ENCODE data around the gene LIPH. TPM values are rescaled to one million over a fixed set of nuclear protein-coding genes. Genes with fewer than 3 reads are reported as not detected.

Gene LIPH
- total RNA-seq, 4 donors from 2014 or later = 0.06 to 0.34 TPM; not detected in 2

DNA sequence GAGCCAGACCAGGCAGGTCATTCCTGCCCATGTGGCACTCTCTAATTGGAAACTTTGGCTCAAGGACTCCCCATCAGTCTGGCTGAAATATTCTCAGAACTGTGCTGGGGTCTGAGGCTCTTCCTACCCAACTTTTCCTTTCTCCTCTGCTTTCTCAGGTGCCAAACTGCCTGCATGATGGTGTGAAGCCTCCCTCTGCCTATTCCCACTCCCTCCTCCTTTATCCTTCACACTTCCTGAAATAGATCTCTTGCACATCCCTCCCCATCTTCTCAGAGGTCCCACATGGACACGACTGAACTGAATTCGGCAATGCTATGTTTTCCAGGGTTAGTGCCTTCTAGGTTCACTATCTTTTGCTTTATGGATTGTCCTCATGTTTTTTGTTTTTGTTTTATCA lies 12.5 kb downstream of the LIPH start:
- Histone ChIP-seq H3K27ac (replicated peaks in 1 of 4) (no peak overlapping the region), H3K4me3 (no peak overlapping the region), H3K9me3 (no peaks in the 10 kb centered on the region), H3K27me3 (peaks cover 0 to 7% (median 0%) of the 10 kb centered on the region in 4 donors), H3K4me1 (no peaks in the 10 kb centered on the region), H3K36me3 (no peaks in the 10 kb centered on the region)
- WGBS = 63% methylated on average over 2 of the region's 2 CpGs
- no peak for DNase-seq (ENCODE audit: extremely low spot score)
- TF ChIP-seq POLR2AphosphoS5 (IDR thresholded peaks at IDR 0.05) (no peak), EP300 (IDR thresholded peaks at IDR 0.05) (no peak), POLR2A (IDR thresholded peaks at IDR 0.05; ENCODE audit: low read depth) (no peak)
- TF ChIP-seq, protein P1, sequence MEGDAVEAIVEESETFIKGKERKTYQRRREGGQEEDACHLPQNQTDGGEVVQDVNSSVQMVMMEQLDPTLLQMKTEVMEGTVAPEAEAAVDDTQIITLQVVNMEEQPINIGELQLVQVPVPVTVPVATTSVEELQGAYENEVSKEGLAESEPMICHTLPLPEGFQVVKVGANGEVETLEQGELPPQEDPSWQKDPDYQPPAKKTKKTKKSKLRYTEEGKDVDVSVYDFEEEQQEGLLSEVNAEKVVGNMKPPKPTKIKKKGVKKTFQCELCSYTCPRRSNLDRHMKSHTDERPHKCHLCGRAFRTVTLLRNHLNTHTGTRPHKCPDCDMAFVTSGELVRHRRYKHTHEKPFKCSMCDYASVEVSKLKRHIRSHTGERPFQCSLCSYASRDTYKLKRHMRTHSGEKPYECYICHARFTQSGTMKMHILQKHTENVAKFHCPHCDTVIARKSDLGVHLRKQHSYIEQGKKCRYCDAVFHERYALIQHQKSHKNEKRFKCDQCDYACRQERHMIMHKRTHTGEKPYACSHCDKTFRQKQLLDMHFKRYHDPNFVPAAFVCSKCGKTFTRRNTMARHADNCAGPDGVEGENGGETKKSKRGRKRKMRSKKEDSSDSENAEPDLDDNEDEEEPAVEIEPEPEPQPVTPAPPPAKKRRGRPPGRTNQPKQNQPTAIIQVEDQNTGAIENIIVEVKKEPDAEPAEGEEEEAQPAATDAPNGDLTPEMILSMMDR (IDR thresholded peaks at IDR 0.05) = no peak
- intact Hi-C loops (cut with DNase I) = no loop called here

DNA sequence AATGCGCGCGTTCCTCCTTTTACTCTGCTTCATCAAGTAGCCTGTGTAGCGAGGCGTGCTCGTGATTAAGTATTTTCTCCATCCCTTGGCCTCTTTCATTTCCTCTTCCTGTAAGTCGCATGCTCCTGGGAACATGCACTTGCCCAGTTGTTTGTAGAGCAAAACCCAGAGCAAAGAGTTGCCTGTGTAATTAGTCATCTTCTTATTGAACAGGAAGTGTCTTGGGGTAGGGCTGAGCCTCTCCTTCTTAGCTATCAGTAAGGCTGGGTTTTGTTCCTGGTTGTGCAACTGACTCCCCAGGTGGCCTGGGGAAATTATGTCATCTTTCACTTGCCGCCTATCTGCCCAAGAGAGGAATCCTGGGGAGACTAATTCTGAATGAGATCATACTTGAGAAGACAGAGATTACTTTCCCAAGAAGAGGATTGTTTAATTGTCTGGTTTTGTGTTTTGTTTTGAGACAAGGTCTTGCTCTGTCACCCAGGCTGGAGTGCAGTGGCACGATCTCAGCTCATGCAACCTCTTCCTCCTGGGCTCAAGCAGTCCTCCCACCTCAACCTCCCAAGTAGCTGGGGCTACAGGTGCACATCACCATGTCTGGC lies 14.9 kb downstream of the LIPH start:
- H3K4me1 ChIP-seq = no peaks in the 10 kb centered on the region
- H3K9me3 ChIP-seq = no peaks in the 10 kb centered on the region
- peaks cover 0 to 7% (median 0%) of the 10 kb centered on the region in 4 donors for H3K27me3 ChIP-seq
- WGBS = 43% methylated on average over 9 of the region's 9 CpGs
- TF ChIP-seq POLR2AphosphoS5 (IDR thresholded peaks at IDR 0.05) (peak in 1 of 2 donors; percentile 24), EP300 (IDR thresholded peaks at IDR 0.05) (no peak)
- intact Hi-C loops (cut with DNase I) = no loop called here
- no peak overlapping the region for H3K27ac ChIP-seq (replicated peaks in 1 of 4)
- H3K36me3 ChIP-seq = no peaks in the 10 kb centered on the region
- DNase-seq (ENCODE audit: extremely low spot score) = peak; percentile 92
- no peak overlapping the region for H3K4me3 ChIP-seq

DNA sequence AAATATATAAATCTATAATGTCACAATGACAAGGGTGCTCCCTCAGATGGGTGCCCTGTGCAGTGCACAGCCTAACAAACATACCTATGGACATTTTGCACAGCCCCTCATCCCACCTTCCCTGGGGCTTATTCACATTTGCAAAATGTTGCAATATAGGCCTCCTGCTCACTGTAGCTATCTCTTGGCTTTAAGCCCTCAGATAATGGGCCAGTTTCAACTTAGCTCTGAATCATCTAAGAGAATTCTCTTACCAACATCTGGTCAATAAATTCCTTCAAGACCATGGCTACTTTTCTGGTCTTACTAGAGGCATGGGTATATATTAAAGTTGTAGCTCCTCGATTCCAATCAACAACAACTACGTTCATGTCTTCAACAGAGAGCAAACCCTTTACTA lies 17.9 kb downstream of the LIPH start:
- no peak for DNase-seq (ENCODE audit: extremely low spot score)
- Histone ChIP-seq H3K27me3 (no peaks in the 10 kb centered on the region), H3K4me1 (no peaks in the 10 kb centered on the region), H3K36me3 (no peaks in the 10 kb centered on the region), H3K27ac (replicated peaks in 1 of 4) (no peak overlapping the region), H3K4me3 (no peak overlapping the region), H3K9me3 (no peaks in the 10 kb centered on the region)
- WGBS = 80% methylated on average over 2 of the region's 2 CpGs
- intact Hi-C loops (cut with DNase I) = no loop called here
- TF ChIP-seq, protein P1 (IDR thresholded peaks at IDR 0.05) = no peak
- TF ChIP-seq POLR2AphosphoS5 (IDR thresholded peaks at IDR 0.05) (no peak), EP300 (IDR thresholded peaks at IDR 0.05) (no peak), POLR2A (IDR thresholded peaks at IDR 0.05; ENCODE audit: low read depth) (no peak)

DNA sequence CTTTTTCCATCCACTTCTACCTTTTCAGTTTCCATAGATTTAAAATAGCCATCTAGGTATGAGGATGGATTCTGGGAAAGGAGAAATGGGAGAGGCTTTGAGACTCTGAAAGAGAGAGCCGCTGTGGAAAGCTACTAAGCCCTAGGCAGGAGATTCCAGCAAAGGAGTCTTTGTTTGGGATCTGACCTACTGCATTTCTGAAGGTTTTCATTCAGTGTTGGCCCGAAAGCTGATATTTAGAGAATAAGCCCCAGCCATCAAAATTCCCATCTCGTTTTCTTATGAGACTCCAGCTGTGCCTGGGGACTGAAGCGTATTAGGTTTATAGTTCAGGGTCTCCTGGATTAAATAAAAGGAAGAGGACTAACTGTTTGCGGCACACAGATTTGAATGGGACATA lies 19.5 kb downstream of the LIPH start:
- intact Hi-C loops (cut with DNase I) = no loop called here
- Histone ChIP-seq H3K36me3 (no peaks in the 10 kb centered on the region), H3K27ac (replicated peaks in 1 of 4) (no peak overlapping the region), H3K4me3 (no peak overlapping the region), H3K4me1 (no peaks in the 10 kb centered on the region), H3K27me3 (no peaks in the 10 kb centered on the region), H3K9me3 (no peaks in the 10 kb centered on the region)
- TF ChIP-seq POLR2A (IDR thresholded peaks at IDR 0.05; ENCODE audit: low read depth) (no peak), EP300 (IDR thresholded peaks at IDR 0.05) (no peak), POLR2AphosphoS5 (IDR thresholded peaks at IDR 0.05) (no peak)
- TF ChIP-seq, protein P1 (IDR thresholded peaks at IDR 0.05) = no peak
- WGBS = 62% methylated on average over 5 of the region's 5 CpGs
- no peak for DNase-seq (ENCODE audit: extremely low spot score)

DNA sequence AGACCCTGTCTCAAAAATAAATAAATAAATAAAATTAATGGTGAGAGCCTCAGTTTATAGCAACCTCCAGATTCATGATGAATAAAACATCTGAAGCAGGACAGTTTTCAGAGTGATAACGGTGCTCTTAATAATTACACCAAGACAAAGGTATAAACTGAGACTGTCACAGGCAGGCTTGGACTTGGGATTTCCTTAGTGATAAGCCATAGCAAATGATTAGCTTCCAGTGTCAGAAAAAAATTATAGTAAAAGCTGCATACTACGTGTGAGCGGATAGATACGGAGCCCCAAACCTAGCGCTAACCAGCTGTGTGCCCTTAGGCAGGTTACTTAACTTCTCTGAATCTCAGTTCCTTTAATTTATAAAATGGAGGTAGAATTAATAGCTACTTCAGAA lies 21.5 kb downstream of the LIPH start:
- Histone ChIP-seq H3K4me1 (no peaks in the 10 kb centered on the region), H3K4me3 (no peak overlapping the region), H3K36me3 (no peaks in the 10 kb centered on the region), H3K9me3 (no peaks in the 10 kb centered on the region), H3K27ac (replicated peaks in 1 of 4) (no peak overlapping the region), H3K27me3 (peaks cover 0 to 4% (median 0%) of the 10 kb centered on the region in 4 donors)
- intact Hi-C loops (cut with DNase I) = no loop called here
- WGBS = 66% methylated on average over 5 of the region's 5 CpGs
- no peak for DNase-seq (ENCODE audit: extremely low spot score)
- TF ChIP-seq, protein P1 (IDR thresholded peaks at IDR 0.05) = no peak
- no peak for TF ChIP-seq POLR2A (IDR thresholded peaks at IDR 0.05; ENCODE audit: low read depth)
- TF ChIP-seq EP300 (IDR thresholded peaks at IDR 0.05) = no peak
- no peak for TF ChIP-seq POLR2AphosphoS5 (IDR thresholded peaks at IDR 0.05)

Measured in esophagus muscularis mucosa (tissue), 4 donors.